Uterus (tissue), 2 donors: Measurements from ENCODE around the gene RNF217.

Experiments
- CTCF ChIP-seq, 4 experiments: fragments of 200-600 bp in 2 of 4; fragments of 450-650 bp in 2 of 4; sonication (generic) in 2 of 4; IDR thresholded peaks; one replicate each; pipeline ENCODE4 v1.5.1; 2016 to 2019; ENCODE audit warnings: antibody characterized with exemption in 4 of 4, mild to moderate bottlenecking in 2 of 4, moderate library complexity in 1 of 4
- POLR2A ChIP-seq, 2 donors: fragments of 450-650 bp; IDR thresholded peaks; one replicate each; pipeline ENCODE4 v1.6.1; 2016; ENCODE audit warnings: antibody characterized with exemption in 2 of 2, mild to moderate bottlenecking in 1 of 2, moderate library complexity in 1 of 2

GRCh38 chr6:124974771-124975377 lies 12.6 kb downstream of the RNF217 start:
- TF ChIP-seq CTCF (IDR thresholded peaks at IDR 0.05) (no peak), POLR2A (IDR thresholded peaks at IDR 0.05) (no peak)
